Heart left ventricle (tissue), 16 donors: ENCODE data around the gene CAPN14. TPM values are rescaled to one million over a fixed set of nuclear protein-coding genes. Genes with fewer than 3 reads are reported as not detected.

Experiments
- ATAC-seq, 4 donors: fragments of 200-7000 bp; cut with Tn5 transposase; one replicate each; pipeline ENCODE4 v1.9.1; 2020 to 2022; ENCODE audit warnings: moderate library complexity in 4 of 4, mild to moderate bottlenecking in 3 of 4, moderate number of reproducible peaks in 1 of 4
- DNase-seq, 5 donors: peaks; one replicate each; pipeline ENCODE4 v3.0.0-alpha.2; 2020
- H3K27ac ChIP-seq, 12 donors: fragments of 200-600 bp; sonication (generic) in 4 of 12; one replicate each; pipeline versions ENCODE4 v1.5.0 to v1.8.0; 2016 to 2022; ENCODE audit warnings: mild to moderate bottlenecking in 2 of 12
- H3K27me3 ChIP-seq, 9 donors: fragments of 200-600 bp; sonication (generic) in 2 of 9; one replicate each; pipeline versions ENCODE4 v1.5.1 to v1.8.0; 2016 to 2022; ENCODE audit warnings: mild to moderate bottlenecking in 3 of 9
- H3K36me3 ChIP-seq, 9 donors: fragments of 200-600 bp; sonication (generic) in 2 of 9; one replicate each; pipeline versions ENCODE4 v1.5.0 to v1.8.0; 2018 to 2022; ENCODE audit warnings: mild to moderate bottlenecking in 2 of 9
- H3K4me1 ChIP-seq, 12 donors: fragments of 200-600 bp; sonication (generic) in 4 of 12; one replicate each; pipeline versions ENCODE4 v1.5.0 to v1.8.0; 2016 to 2022; ENCODE audit warnings: mild to moderate bottlenecking in 3 of 12
- H3K4me3 ChIP-seq, 12 donors: fragments of 200-600 bp; sonication (generic) in 4 of 12; one replicate each; pipeline versions ENCODE4 v1.5.0 to v1.8.0; 2017 to 2022; ENCODE audit warnings: mild to moderate bottlenecking in 9 of 12, moderate library complexity in 4 of 12
- H3K9me3 ChIP-seq, 12 donors: fragments of 200-600 bp; sonication (generic) in 4 of 12; one replicate each; pipeline versions ENCODE4 v1.5.0 to v1.8.0; 2016 to 2022; ENCODE audit warnings: mild to moderate bottlenecking in 1 of 12
- CTCF ChIP-seq, 12 donors: fragments of 200-600 bp; sonication (generic) in 4 of 12; IDR thresholded peaks; one replicate each; pipeline versions ENCODE4 v1.5.0 to v1.8.0; 2018 to 2022; ENCODE audit warnings: antibody characterized with exemption in 12 of 12, mild to moderate bottlenecking in 5 of 12
- POLR2A ChIP-seq, 2 donors: fragments of 450-650 bp; IDR thresholded peaks; one replicate each; pipeline ENCODE4 v1.6.1; 2017; ENCODE audit warnings: antibody characterized with exemption in 2 of 2, mild to moderate bottlenecking in 2 of 2, moderate library complexity in 2 of 2
- WGBS, 4 donors: extraction: QIAGEN DNeasy Blood & Tissue Kit in 2 of 4; methylation state at CpG; one replicate each; pipeline versions ENCODE4 v1.1.5 to v1.1.7; 2013 to 2018; 5-methylcytosine and 5-hydroxymethylcytosine counted together
- intact Hi-C, 10 donors: fragments of 100-400 bp; cut with DNase I; formaldehyde crosslinking; loops; one replicate each; pipeline versions ENCODE4 v1.11.1 to v1.14.2; 2022
- polyA plus RNA-seq, 2 donors: library from polyadenylated mRNA; stranded (reverse); fragments of 200-250 nt; gene quantifications; one replicate each; pipeline ENCODE4 v1.2.3, GENCODE V29; 2013
- total RNA-seq, 9 donors: library from RNA; depleted of rRNA in 2 of 9; stranded (reverse); fragments of >200 nt in 2 of 9; fragmentation: NEBNext Ultra II Directional in 3 of 9; extraction: Animal tissue kit (Norgen Biotek cat#: 25700) in 3 of 9; gene quantifications; one replicate each; pipeline versions ENCODE4 v1.1.0 to v1.2.4, GENCODE V29; 2016 to 2023
- donor health status: ischemic (EF 13 %, LVEDD 7.1; RV severe dilation, severe dysfunction).
- donor health status: healthy with polysubstance abuse.
- donor health status: DM: no; HTN: yes; CAD: no.
- donor health status: DM: no; HTN: no; CAD: no.
- donor health status: ischemic (EF 25% LVEDD 6.9; RV normal size, moderate dysfunction).
- donor health status: ischemic (EF 25% LVEDD 5.7; RV mildly dilated, moderate dysfunction).
- donor health status: healthy.
- donor health status: DM: yes; HTN: yes; CAD: no.
- donor health status: ischemic (EF 35%, LVEDD 5.7; RV mildly dilated, moderate dysfunction).
- donor health status: nonischemic (EF 11% LVEDD 7.7; RV severe dilation, severe dysfunction).
- donor health status: DM: yes; HTN: yes; CAD: no.
- donor health status: PGD.
- donor health status: ischemic (EF 29% LVEDD 5.4; RV normal size, mild dysfunction).
- donor health status: nonischemic (EF 23%, LVEDD 6.1; RV moderate dilation, normal function).

The CAPN14 gene
- total and polyA plus RNA-seq, 11 donors: 0.04 to 0.44 (median 0.17) TPM

GRCh38 chr2:31137211-31138036 lies 79.9 kb downstream of the CAPN14 start:
- Histone ChIP-seq H3K4me1 (peaks cover 4 to 19% (median 14%) of the 10 kb centered on the region in 12 donors), H3K27ac (no peak overlapping the region), H3K27me3 (peaks cover 9 to 53% (median 33%) of the 10 kb centered on the region in 9 donors), H3K9me3 (no peaks in the 10 kb centered on the region), H3K4me3 (peak overlapping the region; percentile 16 to 63 (median 56)), H3K36me3 (no peaks in the 10 kb centered on the region)
- 2% methylated on average over 47 to 72 of the region's 72 CpGs for WGBS, 4 donors
- no peak for DNase-seq
- intact Hi-C loops: loop anchor here in 1 of 10 donors (10.0 kb wide), 1 partner anchor 197 kb away; no protein-coding TSS in a partner anchor
- no peak for TF ChIP-seq CTCF (IDR thresholded peaks at IDR 0.05)
- TF ChIP-seq POLR2A (IDR thresholded peaks at IDR 0.05): no peak
- peak in 1 of 4 donors; percentile 45 for ATAC-seq

- peak overlapping the region in 3 of 12 donors; percentile 55 to 62 (median 61) for H3K4me3 ChIP-seq
- intact Hi-C loops: loop anchor here in 1 of 10 donors (10.0 kb wide), 1 partner anchor 198 kb away; no protein-coding TSS in a partner anchor
- no peak for DNase-seq
- H3K36me3 ChIP-seq: no peaks in the 10 kb centered on the region
- no peaks in the 10 kb centered on the region for H3K9me3 ChIP-seq
- no peak overlapping the region for H3K27ac ChIP-seq
- no peak for ATAC-seq
- WGBS, 4 donors: 50 to 59% (median 55%) methylated on average over 10 of the region's 10 CpGs
- peaks cover 9 to 53% (median 33%) of the 10 kb centered on the region in 9 donors for H3K27me3 ChIP-seq
- H3K4me1 ChIP-seq: peaks cover 4 to 19% (median 14%) of the 10 kb centered on the region in 12 donors
- TF ChIP-seq POLR2A (IDR thresholded peaks at IDR 0.05): no peak
- TF ChIP-seq CTCF (IDR thresholded peaks at IDR 0.05): no peak
These were observed 80.6 kb downstream of the CAPN14 start for GRCh38 chr2:31136732-31137131.

GRCh38 chr2:31136000-31136399 lies 81.3 kb downstream of the CAPN14 start:
- no peak for TF ChIP-seq CTCF (IDR thresholded peaks at IDR 0.05)
- TF ChIP-seq POLR2A (IDR thresholded peaks at IDR 0.05): no peak
- ATAC-seq (no peak), DNase-seq (no peak)
- H3K27me3 ChIP-seq: peaks cover 9 to 53% (median 33%) of the 10 kb centered on the region in 9 donors
- WGBS, 4 donors: 75 to 87% (median 79%) methylated on average over 3 of the region's 3 CpGs
- H3K4me1 ChIP-seq: peaks cover 4 to 19% (median 14%) of the 10 kb centered on the region in 12 donors
- intact Hi-C loops: loop anchor here in 1 of 10 donors (10.0 kb wide), 1 partner anchor 199 kb away; no protein-coding TSS in a partner anchor
- H3K9me3 ChIP-seq: no peaks in the 10 kb centered on the region
- H3K36me3 ChIP-seq: no peaks in the 10 kb centered on the region
- H3K27ac ChIP-seq: no peak overlapping the region
- no peak overlapping the region for H3K4me3 ChIP-seq

- DNase-seq: no peak
These were observed 82.8 kb downstream of the CAPN14 start for GRCh38 chr2:31134480-31134879.

More at GRCh38 chr2:31134480-31134879, 82.8 kb downstream of the CAPN14 start:
- H3K4me3 ChIP-seq: no peak overlapping the region
- no peak overlapping the region for H3K27ac ChIP-seq
- no peaks in the 10 kb centered on the region for H3K36me3 ChIP-seq
- no peaks in the 10 kb centered on the region for H3K9me3 ChIP-seq
- intact Hi-C loops: loop anchor here in 1 of 10 donors (10.0 kb wide), 1 partner anchor 200 kb away; no protein-coding TSS in a partner anchor
- ATAC-seq: no peak
- TF ChIP-seq CTCF (IDR thresholded peaks at IDR 0.05) (no peak), POLR2A (IDR thresholded peaks at IDR 0.05) (no peak)
- peaks cover 9 to 51% (median 33%) of the 10 kb centered on the region in 9 donors for H3K27me3 ChIP-seq
- H3K4me1 ChIP-seq: peaks cover 4 to 19% (median 14%) of the 10 kb centered on the region in 12 donors
- WGBS, 4 donors: 82 to 95% (median 88%) methylated on average over 4 to 5 of the region's 5 CpGs
